HCT116 (cell line): Measurements from ENCODE around the gene NINJ1. TPM values are rescaled to one million over a fixed set of nuclear protein-coding genes. Genes with fewer than 3 reads are reported as not detected.

Experiments used
- ATAC-seq: fragments of 200-7000 bp; cut with Tn5 transposase; 2 replicates; pipeline ENCODE4 v1.9.1; 2020; ENCODE audit warnings: mild to moderate bottlenecking, moderate library complexity
- BruUV-seq: library from RNA; stranded (reverse); fragments of 400-500 nt; replicated peaks from 2 replicates; lab custom pipeline; 2021; lab: Mats Ljungman, UMichigan
- CTCF ChIA-PET: fragments of 300-600 bp; sonication (Branson Sonifier 250); formaldehyde crosslinking; loops from one replicate; lab custom pipeline; 2021; ENCODE audit warnings: antibody characterized with exemption; lab: Charles Lee
- POLR2A ChIA-PET: fragments of 300-600, 350-600 bp; sonication (Branson Sonifier 250); formaldehyde crosslinking; loops from one replicate; lab custom pipeline; 2021; ENCODE audit warnings: antibody characterized with exemption; lab: Charles Lee
- RAD21 ChIA-PET, 2 experiments: fragments of 300-600 bp; sonication (Branson Sonifier 250); formaldehyde crosslinking; loops; one replicate each; lab custom pipeline; 2023; ENCODE audit warnings: low total read pairs in 2 of 2; ENCODE audit not compliant: uncharacterized antibody in 2 of 2, unreplicated experiment in 2 of 2, low non-redundant PET in 1 of 2; lab: Charles Lee
- DNase-seq: peaks from one replicate; pipeline ENCODE4 v3.0.0-alpha.2; 2010; ENCODE audit warnings: low read depth, low spot score
- H2AFZ ChIP-seq: fragments of 200-600 bp; shearing (Covaris generic), sonication (generic); 2 replicates; pipeline ENCODE4 v1.6.1; 2017; ENCODE audit warnings: low read depth, mixed run types, mixed read lengths, antibody characterized with exemption, low read length; ENCODE audit not compliant: poor library complexity, severe bottlenecking
- H3K27ac ChIP-seq: 2 replicates; pipeline ENCODE4 v1.5.1; 2012; ENCODE audit warnings: low read depth, low read length
- H3K27me3 ChIP-seq: fragments of 200-600 bp; sonication (generic); 2 replicates; pipeline ENCODE4 v1.6.1; 2016; ENCODE audit warnings: mixed run types, low read length, mixed read lengths; ENCODE audit not compliant: insufficient read depth
- H3K36me3 ChIP-seq, 2 experiments: fragments of 200-500 bp in 1 of 2; fragments of 200-600 bp in 1 of 2; sonication (Bioruptor generic) in 1 of 2; sonication (generic) in 1 of 2; 2 replicates each; pipeline versions ENCODE4 v1.5.1 to v1.6.1; 2014 to 2016; ENCODE audit warnings: low read length in 2 of 2, inconsistent platforms in 1 of 2, mixed read lengths in 1 of 2, mixed run types in 1 of 2; ENCODE audit not compliant: insufficient read depth in 2 of 2, control insufficient read depth in 1 of 2
- H3K4me1 ChIP-seq, 2 experiments: fragments of 200-600 bp in 1 of 2; sonication (generic) in 1 of 2; 2 replicates each; pipeline versions ENCODE4 v1.5.1 to v1.6.1; 2012 to 2017; ENCODE audit warnings: low read length in 2 of 2, inconsistent platforms in 1 of 2, mild to moderate bottlenecking in 1 of 2, mixed read lengths in 1 of 2, mixed run types in 1 of 2, moderate library complexity in 1 of 2; ENCODE audit not compliant: insufficient read depth in 2 of 2, control insufficient read depth in 1 of 2
- H3K4me2 ChIP-seq: fragments of 200-600 bp; sonication (generic); 2 replicates; pipeline ENCODE4 v1.6.1; 2017; ENCODE audit warnings: mixed run types, low read length, mixed read lengths
- H3K4me3 ChIP-seq, 2 experiments: fragments of 200-600 bp in 1 of 2; sonication (generic) in 1 of 2; replicated peaks in 1 of 2; 2 replicates each; pipeline ENCODE4 v1.5.1; 2011 to 2016; ENCODE audit warnings: low read length in 2 of 2, control low read depth in 1 of 2, low read depth in 1 of 2, mild to moderate bottlenecking in 1 of 2, mixed read lengths in 1 of 2, mixed run types in 1 of 2
- H3K79me2 ChIP-seq: fragments of 200-600 bp; sonication (generic); 2 replicates; pipeline ENCODE4 v1.6.1; 2017; ENCODE audit warnings: mild to moderate bottlenecking, mixed run types, low read length, moderate library complexity, mixed read lengths; ENCODE audit not compliant: insufficient read depth
- H3K9ac ChIP-seq: fragments of 200-600 bp; sonication (generic); 2 replicates; pipeline ENCODE4 v1.6.1; 2016; ENCODE audit warnings: low read length, mixed read lengths
- H3K9me2 ChIP-seq: fragments of 200-600 bp; sonication (generic), shearing (Covaris generic); 2 replicates; pipeline ENCODE4 v1.6.1; 2017; ENCODE audit warnings: mixed run types, mild to moderate bottlenecking, moderate library complexity; ENCODE audit not compliant: insufficient read depth
- H3K9me3 ChIP-seq, 2 experiments: fragments of 200-500 bp in 1 of 2; fragments of 200-600 bp in 1 of 2; sonication (Bioruptor generic) in 1 of 2; sonication (generic) in 1 of 2; 2 replicates each; pipeline ENCODE4 v1.6.1; 2014 to 2017; ENCODE audit warnings: low read length in 2 of 2, mixed read lengths in 2 of 2, inconsistent platforms in 1 of 2, low read depth in 1 of 2, mild to moderate bottlenecking in 1 of 2, mixed run types in 1 of 2, moderate library complexity in 1 of 2; ENCODE audit not compliant: control insufficient read depth in 1 of 2, insufficient read depth in 1 of 2
- H4K20me1 ChIP-seq: fragments of 200-600 bp; sonication (generic), shearing (Covaris generic); 2 replicates; pipeline ENCODE4 v1.6.1; 2017; ENCODE audit warnings: mixed run types, mild to moderate bottlenecking, moderate library complexity; ENCODE audit not compliant: insufficient read depth
- CBX3 ChIP-seq: IDR thresholded peaks from 2 replicates; pipeline ENCODE4 v1.6.1; 2012; ENCODE audit warnings: low read depth
- CEBPB ChIP-seq: IDR thresholded peaks from 2 replicates; pipeline ENCODE4 v1.6.1; 2012; ENCODE audit warnings: low read depth
- EGR1 ChIP-seq: IDR thresholded peaks from 2 replicates; pipeline ENCODE4 v1.6.1; 2012; ENCODE audit warnings: low read depth
- ELF1 ChIP-seq: IDR thresholded peaks from 2 replicates; pipeline ENCODE4 v1.6.1; 2012; ENCODE audit warnings: low read depth, borderline replicate concordance
- EZH2 ChIP-seq: fragments of 200-600 bp; sonication (generic); IDR thresholded peaks from 2 replicates; pipeline ENCODE4 v1.6.1; 2017; ENCODE audit warnings: antibody characterized with exemption, mixed run types
- EZH2phosphoT487 ChIP-seq: fragments of 200-600 bp; IDR thresholded peaks from 2 replicates; pipeline ENCODE4 v1.6.1; 2018; ENCODE audit warnings: antibody characterized with exemption, borderline replicate concordance
- FOSL1 ChIP-seq: IDR thresholded peaks from 2 replicates; pipeline ENCODE4 v1.6.1; 2012; ENCODE audit warnings: low read depth
- JUND ChIP-seq: IDR thresholded peaks from 2 replicates; pipeline ENCODE4 v1.6.1; 2012
- POLR2AphosphoS5 ChIP-seq: IDR thresholded peaks from 2 replicates; pipeline ENCODE4 v1.6.1; 2011; ENCODE audit warnings: mild to moderate bottlenecking, low read depth, low read length, moderate library complexity
- SIN3A ChIP-seq: IDR thresholded peaks from 2 replicates; pipeline ENCODE4 v1.6.1; 2012; ENCODE audit warnings: low read depth
- SRF ChIP-seq: IDR thresholded peaks from 2 replicates; pipeline ENCODE4 v1.6.1; 2012; ENCODE audit warnings: low read depth
- TCF7L2 ChIP-seq: IDR thresholded peaks from 2 replicates; pipeline ENCODE4 v1.7.0; 2011; ENCODE audit warnings: borderline replicate concordance, inconsistent platforms; ENCODE audit not compliant: insufficient read depth, insufficient read length; ENCODE audit errors: extremely low read depth
- YY1 ChIP-seq: IDR thresholded peaks from 2 replicates; pipeline ENCODE4 v1.6.1; 2011; ENCODE audit warnings: low read length, low read depth, moderate library complexity, mild to moderate bottlenecking; ENCODE audit not compliant: insufficient replicate concordance; ENCODE audit errors: extremely low read depth
- ZFX ChIP-seq: fragments of 450-650 bp; IDR thresholded peaks from 2 replicates; pipeline ENCODE4 v1.6.1; 2017
- ZNF274 ChIP-seq: fragments of 200-500 bp; sonication (Bioruptor generic); IDR thresholded peaks from 2 replicates; pipeline ENCODE4 v1.6.1; 2014; ENCODE audit warnings: mild to moderate bottlenecking, low read depth, low read length, inconsistent platforms
- intact Hi-C: fragments of 100-400 bp; cut with micrococcal nuclease; formaldehyde crosslinking; loops from 2 replicates; pipeline ENCODE4 v1.10.0; 2022
- total RNA-seq: library from RNA; stranded (reverse); gene quantifications from one replicate; pipeline ENCODE4 v1.2.1, GENCODE V29; 2021; ENCODE audit not compliant: unreplicated experiment
- TF ChIP-seq, protein P1 (sequence below): IDR thresholded peaks from 2 replicates; pipeline ENCODE4 v1.6.1; 2012
- TF ChIP-seq, protein P2 (sequence below): IDR thresholded peaks from 2 replicates; pipeline ENCODE4 v1.6.1; 2011; ENCODE audit warnings: mild to moderate bottlenecking, low read length, moderate library complexity; ENCODE audit not compliant: insufficient replicate concordance; ENCODE audit errors: extremely low read depth
- TF ChIP-seq, protein P3 (sequence below), 3 experiments: fragments of 200-600 bp in 1 of 3; sonication (generic) in 1 of 3; IDR thresholded peaks in 2 of 3; conservative IDR thresholded peaks in 1 of 3; 2 replicates each; pipeline ENCODE4 v1.5.1; 2012 to 2017; ENCODE audit warnings: low read depth in 2 of 3, low read length in 2 of 3, antibody characterized with exemption in 1 of 3, borderline replicate concordance in 1 of 3, control low read depth in 1 of 3, mild to moderate bottlenecking in 1 of 3, mixed read lengths in 1 of 3, mixed run types in 1 of 3, moderate library complexity in 1 of 3; ENCODE audit not compliant: insufficient read depth in 1 of 3
- TF ChIP-seq, protein P4 (sequence below): IDR thresholded peaks from 2 replicates; pipeline ENCODE4 v1.6.1; 2012

Gene NINJ1
- total RNA-seq, 1 experiment from 2014 or later, result 34.4 TPM

DNA sequence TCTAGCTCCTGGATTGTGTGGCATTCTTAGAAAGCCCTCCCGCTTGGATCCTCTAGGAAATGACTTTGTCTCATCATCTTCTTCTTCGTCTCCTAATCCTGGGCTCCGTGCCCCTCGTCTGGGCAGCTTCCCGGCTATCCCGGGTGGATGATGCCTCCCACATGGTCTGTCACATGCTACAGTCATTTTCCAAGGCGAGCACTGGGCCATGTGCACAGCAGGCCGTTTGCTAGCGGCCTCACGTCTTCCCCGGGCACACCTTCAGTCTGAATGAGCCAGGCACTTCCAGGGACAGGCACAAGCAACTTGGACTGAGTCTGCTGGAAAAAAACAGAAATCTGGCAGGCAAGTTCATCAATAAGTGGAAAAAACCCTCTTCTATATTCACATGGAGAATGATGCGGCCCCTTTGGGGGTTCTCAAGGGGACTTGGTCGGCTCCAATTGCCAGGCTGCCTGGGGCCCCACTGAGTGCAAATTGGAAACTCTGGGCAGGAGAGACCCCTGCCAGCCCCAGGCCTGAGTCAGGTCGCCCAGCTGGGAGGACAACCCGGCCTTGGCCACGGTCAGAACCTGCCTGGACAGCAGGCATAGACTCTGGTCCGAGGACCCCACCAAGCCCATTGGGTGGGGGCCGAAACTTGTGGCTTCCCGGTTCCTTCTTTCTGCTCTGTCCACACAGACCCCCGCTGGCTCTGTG is 38.8 kb upstream of the NINJ1 start:
- Histone ChIP-seq H3K79me2 (no peaks in the 10 kb centered on the region), H3K4me2 (no peak overlapping the region), H2AFZ (no peak overlapping the region), H3K27ac (no peak overlapping the region), H3K9me2 (no peaks in the 10 kb centered on the region), H3K4me3 (no peak overlapping the region), H3K27me3 (no peaks in the 10 kb centered on the region), H3K4me1 (no peaks in the 10 kb centered on the region), H3K36me3 (no peaks in the 10 kb centered on the region), H3K9ac (no peak overlapping the region), H4K20me1 (no peaks in the 10 kb centered on the region), H3K9me3 (no peaks in the 10 kb centered on the region)
- RAD21 ChIA-PET, result no interaction called here
- no peak for TF ChIP-seq POLR2AphosphoS5
- TF ChIP-seq, protein P1, sequence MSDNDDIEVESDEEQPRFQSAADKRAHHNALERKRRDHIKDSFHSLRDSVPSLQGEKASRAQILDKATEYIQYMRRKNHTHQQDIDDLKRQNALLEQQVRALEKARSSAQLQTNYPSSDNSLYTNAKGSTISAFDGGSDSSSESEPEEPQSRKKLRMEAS, result no peak
- TF ChIP-seq YY1, result no peak
- TF ChIP-seq, protein P2, sequence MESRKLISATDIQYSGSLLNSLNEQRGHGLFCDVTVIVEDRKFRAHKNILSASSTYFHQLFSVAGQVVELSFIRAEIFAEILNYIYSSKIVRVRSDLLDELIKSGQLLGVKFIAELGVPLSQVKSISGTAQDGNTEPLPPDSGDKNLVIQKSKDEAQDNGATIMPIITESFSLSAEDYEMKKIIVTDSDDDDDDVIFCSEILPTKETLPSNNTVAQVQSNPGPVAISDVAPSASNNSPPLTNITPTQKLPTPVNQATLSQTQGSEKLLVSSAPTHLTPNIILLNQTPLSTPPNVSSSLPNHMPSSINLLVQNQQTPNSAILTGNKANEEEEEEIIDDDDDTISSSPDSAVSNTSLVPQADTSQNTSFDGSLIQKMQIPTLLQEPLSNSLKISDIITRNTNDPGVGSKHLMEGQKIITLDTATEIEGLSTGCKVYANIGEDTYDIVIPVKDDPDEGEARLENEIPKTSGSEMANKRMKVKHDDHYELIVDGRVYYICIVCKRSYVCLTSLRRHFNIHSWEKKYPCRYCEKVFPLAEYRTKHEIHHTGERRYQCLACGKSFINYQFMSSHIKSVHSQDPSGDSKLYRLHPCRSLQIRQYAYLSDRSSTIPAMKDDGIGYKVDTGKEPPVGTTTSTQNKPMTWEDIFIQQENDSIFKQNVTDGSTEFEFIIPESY, result no peak
- TF ChIP-seq CEBPB, result no peak
- no peak for TF ChIP-seq CBX3
- TF ChIP-seq FOSL1, result no peak
- no peak for TF ChIP-seq EZH2phosphoT487
- no peak for TF ChIP-seq SIN3A
- no peak for TF ChIP-seq ELF1
- TF ChIP-seq JUND, result no peak
- TF ChIP-seq ZFX, result no peak
- no peak for TF ChIP-seq EZH2
- TF ChIP-seq TCF7L2, result no peak
- TF ChIP-seq, protein P3, sequence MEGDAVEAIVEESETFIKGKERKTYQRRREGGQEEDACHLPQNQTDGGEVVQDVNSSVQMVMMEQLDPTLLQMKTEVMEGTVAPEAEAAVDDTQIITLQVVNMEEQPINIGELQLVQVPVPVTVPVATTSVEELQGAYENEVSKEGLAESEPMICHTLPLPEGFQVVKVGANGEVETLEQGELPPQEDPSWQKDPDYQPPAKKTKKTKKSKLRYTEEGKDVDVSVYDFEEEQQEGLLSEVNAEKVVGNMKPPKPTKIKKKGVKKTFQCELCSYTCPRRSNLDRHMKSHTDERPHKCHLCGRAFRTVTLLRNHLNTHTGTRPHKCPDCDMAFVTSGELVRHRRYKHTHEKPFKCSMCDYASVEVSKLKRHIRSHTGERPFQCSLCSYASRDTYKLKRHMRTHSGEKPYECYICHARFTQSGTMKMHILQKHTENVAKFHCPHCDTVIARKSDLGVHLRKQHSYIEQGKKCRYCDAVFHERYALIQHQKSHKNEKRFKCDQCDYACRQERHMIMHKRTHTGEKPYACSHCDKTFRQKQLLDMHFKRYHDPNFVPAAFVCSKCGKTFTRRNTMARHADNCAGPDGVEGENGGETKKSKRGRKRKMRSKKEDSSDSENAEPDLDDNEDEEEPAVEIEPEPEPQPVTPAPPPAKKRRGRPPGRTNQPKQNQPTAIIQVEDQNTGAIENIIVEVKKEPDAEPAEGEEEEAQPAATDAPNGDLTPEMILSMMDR (IDR thresholded peaks at IDR 0.05 in 2 of 3, conservative IDR thresholded peaks at IDR 0.05 in 1 of 3; ENCODE audit: borderline replicate concordance in 1 of 3, insufficient read depth in 1 of 3, low read depth in 2 of 3, low read length in 2 of 3), result no peak
- TF ChIP-seq ZNF274, result no peak
- TF ChIP-seq EGR1, result no peak
- TF ChIP-seq, protein P4, sequence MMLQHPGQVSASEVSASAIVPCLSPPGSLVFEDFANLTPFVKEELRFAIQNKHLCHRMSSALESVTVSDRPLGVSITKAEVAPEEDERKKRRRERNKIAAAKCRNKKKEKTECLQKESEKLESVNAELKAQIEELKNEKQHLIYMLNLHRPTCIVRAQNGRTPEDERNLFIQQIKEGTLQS, result no peak
- no peak for TF ChIP-seq SRF
- intact Hi-C loops, result no loop called here
- ATAC-seq (no peak), DNase-seq (no peak)
- POLR2A ChIA-PET, result no interaction called here
- CTCF ChIA-PET, result no interaction called here
- BruUV-seq, result no TSS peak
